ENCODE results near the gene ELOVL6.
"Not testable (repeated sequence)": the region's sequence is repeated elsewhere in the genome, so short reads cannot be mapped to it uniquely, and the experiment has no call there.

The ELOVL6 gene

DNA sequence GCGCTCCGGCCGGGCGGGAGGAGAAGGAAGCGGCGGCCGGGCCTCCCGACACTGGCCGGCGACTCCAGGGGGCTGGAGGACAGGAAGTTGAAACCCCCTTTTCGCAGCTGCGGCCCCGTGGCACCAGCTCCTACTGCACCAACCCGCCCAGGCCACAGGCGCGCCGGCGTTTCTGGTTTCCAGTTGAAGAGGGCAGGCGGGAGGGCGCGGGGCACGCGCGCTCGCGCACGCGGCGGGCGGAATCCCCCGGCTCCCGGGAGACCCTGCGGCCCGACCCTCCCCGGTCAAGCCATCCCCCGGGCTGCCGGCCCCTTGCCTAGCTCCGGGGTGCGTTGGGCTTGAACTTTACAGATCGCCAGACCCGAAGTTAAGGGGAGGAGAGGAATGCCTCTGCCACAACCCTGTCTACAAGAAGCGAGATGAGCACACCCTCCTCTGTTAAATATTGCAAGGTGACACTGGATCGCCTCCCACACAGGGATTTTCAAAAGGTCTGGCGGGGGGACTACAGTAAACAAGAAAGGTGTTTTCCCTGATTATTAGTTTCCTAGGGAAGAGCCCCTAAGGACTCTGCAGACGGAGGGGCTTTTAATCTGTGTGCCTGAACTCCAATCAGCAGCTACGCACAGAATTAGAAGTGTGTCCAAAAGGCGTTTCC, 1.4 kb downstream of the ELOVL6 start:
- DNase-seq (ENCODE audit: low read depth) = no peak

DNA sequence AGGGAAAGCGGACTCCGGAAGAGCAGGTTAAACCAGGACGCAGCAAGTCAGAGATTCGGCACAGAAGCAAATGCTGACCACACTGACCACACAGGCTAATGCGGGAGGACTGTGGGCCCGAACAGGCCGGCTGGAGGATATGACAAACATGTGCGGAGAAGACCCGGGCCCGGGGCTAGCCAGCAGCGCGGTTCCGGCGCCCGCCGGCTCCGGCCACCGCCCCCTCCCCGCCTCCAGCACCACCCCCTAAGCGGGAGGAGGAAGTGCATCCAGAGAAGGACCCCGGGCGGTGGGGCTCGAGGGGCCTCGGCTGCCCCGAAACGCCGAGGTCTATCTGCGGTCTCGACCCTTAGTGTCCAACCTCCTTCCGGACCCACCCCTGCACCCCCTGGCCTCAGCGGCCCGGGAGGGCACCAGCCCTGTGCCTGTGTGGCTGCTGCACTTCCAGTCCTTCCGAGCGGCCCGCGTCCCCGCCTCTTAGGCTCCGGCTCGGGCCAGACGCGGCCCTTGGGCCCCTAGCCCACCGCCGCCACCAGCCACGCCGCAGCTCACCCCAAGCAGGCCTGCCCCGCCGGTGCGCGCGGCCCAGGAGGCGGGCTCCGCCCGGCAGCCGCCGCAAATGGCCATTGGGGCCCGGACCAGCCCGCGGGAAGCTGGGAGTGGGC, 2.1 kb downstream of the ELOVL6 start:
- no peak for DNase-seq (ENCODE audit: low read depth)

DNA sequence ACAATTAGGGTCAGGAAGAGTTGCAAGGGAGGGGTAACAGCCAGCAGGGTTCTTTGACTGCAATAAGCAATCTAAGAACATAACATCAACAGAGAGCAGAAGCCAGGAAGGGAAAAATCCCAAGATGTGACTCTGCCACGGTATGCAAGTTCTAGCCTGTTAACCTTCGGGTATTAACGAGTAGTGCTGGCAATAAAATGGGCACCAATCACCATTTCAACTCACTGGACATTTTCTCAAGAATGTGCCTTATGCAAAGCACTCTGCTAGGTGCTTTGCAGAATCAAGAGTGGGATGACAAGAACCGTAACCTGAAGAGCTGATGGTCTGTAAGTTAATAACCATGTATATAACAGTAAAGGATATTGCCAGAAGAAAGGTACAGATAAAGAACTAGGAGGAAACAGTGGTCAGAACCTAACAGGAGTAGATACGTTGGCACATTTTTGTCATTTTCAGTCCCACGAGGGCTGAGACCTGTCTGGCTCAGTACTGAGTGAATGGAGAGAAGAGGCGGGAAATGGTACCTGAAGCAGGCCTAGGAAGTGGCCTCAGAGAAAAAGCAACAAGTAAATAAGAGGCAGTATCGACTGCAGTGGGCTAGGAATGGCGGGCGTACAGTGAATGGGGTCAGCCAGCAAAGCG, 2.7 kb downstream of the ELOVL6 start:
- DNase-seq (ENCODE audit: low read depth) = no peak

DNA sequence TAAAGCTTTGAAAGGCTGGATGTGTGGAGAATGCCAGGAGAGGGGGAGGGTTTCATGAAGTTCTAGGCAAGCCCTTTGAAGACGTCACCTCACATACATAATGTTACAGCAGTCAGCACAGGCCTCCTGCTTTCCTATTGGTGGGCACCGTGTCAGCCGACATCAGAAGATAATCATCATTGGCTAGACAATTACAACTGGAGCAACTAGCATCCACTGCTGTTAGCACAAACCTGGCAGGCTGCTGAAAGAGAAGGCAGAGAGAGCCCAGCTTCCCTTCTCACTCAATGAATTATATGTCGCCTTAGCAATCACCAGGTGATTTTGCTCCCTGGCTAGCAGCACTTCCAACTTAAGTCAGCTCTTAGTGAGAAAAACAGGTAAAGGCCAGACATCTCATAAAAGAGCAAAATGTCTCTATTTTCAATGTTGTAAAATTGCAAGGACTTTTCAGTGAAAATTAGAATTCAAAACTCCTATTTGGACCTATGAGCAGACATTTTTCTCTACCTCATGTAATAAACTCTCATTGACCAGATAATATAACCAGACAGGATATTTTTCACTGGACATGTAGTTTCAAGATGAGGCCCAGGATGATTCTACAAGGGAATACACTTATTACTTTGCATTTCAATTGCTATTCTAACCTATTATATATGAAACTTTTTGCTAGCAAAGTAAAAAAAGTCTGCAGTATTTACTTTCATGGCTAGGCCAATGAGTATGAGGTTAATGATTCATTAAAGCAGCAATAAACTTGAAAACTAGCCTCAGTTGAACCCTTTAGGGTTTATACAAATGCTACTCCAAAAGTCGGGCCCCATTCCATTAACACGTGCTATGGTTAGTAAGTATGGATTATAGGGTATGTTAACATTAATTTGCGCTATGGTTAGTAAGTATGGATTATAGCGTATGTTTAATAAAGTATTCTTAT, 4.3 kb downstream of the ELOVL6 start:
- DNase-seq (ENCODE audit: low read depth) = no peak

DNA sequence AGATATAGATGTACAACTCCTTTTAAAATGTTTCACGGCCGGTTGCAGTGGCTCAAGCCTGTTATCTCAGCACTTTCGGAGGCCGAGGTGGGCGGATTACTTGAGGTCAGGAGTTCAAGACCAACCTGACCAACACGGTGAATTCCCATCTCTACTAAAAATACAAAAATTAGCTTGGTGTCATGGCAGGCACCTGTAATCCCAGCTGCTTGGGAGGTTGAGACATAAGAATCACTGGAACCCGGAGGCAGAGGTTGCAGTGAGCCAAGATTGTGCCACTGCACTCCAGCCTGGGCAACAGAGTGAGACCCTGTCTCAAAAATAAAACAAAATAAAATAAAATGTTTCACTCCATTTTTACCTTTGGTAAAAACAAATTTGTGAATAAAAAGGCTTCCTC, 5.1 kb downstream of the ELOVL6 start:
- not testable (repeated sequence) for DNase-seq (ENCODE audit: low read depth)

DNA sequence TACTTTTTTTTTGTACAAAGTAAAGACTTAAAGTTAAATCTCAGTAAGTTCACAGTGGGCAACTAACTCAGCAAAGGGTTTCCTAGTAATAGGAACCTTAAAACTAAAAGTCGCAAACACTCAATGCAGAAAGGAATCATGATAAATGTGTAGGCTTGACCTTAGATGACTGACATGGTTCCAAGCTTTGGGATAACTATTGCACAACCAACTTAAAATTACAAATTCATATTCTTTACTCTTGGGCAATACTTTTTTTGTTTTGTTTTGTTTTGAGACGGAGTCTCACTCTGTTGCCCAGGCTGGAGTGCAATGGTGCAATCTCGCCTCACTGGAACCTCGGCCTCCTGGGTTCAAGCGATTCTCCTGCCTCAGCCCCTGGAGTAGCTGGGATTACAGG, 8.2 kb downstream of the ELOVL6 start:
- DNase-seq (ENCODE audit: low read depth) = no peak

DNA sequence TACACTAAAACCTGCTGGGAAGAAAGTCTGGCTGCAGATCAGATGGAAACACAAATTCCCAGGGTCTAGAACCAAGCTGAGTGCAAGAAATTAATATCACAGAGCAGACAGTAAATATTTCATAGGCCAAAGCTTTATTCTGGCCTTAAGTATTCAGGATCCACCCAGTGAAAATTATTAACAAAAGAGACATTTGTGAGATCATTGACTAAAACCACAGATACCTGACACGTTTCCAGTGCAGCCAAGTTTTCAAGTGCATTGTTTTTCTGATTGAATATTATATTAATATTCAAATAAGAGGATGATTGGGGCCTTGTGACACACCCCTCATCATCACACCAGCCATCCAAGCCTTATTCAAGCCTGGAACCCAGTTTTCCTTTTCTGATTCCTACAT, 10.3 kb downstream of the ELOVL6 start:
- DNase-seq (ENCODE audit: low read depth) = no peak

DNA sequence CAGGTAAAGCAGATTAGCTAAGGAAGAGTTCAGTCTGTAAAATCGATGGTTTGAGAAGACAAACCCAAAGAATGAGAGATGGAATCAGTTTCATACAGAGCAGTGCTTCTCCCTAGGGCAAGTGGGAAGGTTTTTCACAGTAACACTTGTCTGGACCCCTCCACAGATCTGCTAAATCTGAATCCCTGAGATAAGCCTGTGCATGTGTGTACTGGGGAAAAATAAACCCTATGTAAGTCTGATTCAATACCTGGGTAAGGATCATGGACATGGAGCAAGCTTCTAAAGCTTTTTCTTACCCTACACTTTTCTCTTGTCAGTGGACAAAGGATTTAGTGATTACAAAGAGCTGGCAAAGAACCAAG, 13.6 kb downstream of the ELOVL6 start:
- no peak for DNase-seq (ENCODE audit: low read depth)

DNA sequence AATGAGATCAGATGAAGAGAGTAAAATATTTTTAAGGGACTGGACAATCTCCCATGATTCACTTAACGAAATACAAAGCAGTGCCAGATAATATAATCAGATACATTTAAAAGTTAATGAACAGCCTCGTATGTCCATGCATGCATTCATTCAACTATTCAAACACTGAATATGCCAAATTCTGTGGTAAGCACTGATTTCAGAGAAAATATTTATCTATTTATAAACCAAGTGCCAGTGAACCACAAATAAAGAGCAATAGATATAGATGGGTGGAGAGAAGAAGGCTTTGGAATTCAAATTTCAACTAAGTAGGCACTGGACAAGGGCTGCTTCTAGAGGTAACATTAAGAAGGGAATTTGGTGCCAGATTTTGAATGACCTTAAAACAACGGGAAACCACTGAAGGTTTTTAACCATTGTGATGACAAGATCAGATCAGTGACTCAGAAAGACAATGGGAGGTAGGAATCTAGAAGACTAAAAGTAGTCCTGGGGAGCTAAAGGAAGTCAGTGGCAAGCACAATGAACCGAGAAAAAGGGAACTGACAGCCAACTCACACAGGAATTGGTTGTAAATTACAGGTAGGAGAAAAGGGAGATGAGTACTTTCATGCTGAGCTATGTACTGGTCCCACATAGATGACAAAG, 14.2 kb downstream of the ELOVL6 start:
- DNase-seq (ENCODE audit: low read depth) = no peak

DNA sequence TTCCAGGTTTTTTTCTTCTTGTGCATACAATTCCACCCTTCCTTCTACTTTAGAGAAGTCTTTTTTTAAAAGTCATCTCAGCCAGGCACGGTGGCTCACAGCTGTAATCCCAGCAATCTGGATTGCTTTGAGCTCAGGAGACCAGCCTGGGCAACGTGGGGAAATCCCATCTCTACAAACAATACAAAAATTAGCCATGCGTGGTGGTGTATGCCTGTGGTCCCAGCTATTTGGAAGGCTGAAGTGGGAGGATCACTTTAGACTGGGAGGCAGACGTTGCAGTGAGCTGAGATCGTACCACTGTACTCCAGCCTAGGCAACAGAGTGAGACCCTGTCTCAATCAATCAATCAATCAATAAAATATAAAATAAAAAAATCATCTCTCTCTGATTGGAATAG, 14.8 kb downstream of the ELOVL6 start:
- DNase-seq (ENCODE audit: low read depth) = no peak

DNA sequence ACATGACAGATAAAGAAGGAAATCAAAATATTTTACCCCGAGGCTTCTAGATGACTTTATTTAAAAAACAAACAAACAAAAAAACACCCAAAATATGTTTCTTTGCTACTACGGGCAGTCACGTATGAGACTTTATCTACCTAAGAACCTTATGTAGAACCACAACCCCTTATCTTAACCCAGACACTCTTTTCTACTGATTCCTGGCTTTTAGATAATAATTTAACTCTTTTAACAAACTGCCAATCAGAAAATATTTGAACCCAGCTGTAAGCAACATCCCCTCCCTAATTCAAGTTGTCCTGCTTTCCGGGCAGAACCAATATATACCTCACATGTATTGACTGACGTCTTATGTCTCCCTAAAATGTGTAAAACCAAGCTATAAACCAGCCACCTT, 15.4 kb downstream of the ELOVL6 start:
- DNase-seq (ENCODE audit: low read depth) = no peak

DNA sequence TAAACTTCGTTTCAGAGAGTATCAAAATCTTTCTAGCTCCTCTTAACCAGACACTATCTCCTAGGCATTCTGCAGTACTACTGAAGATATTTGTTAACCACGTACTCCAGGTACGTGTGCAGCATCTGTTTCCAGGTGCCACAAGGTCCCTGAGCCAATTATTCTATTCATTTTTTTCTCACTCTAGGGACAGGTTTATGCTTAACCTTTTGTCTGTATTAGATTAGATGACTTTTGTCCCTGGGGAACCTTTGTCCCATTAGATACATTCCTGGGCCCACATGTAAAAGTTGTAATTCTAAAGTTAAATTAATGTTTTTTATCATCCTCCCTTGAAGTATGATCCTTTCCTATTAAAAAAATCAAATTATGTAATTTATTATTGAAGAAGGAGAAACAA, 16.5 kb downstream of the ELOVL6 start:
- no peak for DNase-seq (ENCODE audit: low read depth)

DNA sequence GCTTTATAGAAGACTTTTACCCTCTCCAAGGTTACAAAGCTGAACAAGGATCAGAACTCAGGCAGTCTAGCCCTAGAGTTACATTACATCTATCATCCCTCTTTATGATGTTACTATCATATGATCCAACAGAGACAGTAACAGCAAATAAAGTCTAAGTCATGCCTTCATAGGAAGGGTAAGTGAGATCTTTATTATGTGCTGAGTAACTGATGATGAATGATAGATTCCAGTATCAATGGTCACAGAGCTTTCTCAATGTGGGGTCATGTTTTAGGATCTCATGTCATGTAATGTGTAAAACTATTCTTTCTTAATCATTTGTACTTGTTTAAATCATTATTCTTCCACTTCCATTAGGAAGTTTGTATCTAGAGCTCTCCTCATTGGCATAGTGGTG, 22.8 kb downstream of the ELOVL6 start:
- DNase-seq (ENCODE audit: low read depth) = no peak

DNA sequence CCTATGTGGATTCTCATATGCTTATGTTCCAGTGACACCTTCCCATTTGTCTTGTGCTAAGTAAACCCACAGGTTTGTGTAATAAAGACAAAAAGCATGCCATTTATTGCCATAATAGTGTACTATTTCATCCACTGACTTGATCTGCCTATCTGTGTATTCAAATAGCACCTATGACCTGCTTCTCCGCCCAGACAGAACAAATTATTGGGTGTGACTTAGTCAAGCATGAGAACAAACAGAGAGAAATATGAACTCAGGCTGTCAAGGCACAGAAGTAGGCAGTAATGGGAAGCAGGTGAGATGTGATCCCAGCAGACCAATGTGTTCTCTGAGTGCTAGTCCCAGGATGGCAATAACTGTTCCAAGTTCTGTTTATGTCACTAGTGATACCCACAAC, 25.4 kb downstream of the ELOVL6 start:
- no peak for DNase-seq (ENCODE audit: low read depth)

DNA sequence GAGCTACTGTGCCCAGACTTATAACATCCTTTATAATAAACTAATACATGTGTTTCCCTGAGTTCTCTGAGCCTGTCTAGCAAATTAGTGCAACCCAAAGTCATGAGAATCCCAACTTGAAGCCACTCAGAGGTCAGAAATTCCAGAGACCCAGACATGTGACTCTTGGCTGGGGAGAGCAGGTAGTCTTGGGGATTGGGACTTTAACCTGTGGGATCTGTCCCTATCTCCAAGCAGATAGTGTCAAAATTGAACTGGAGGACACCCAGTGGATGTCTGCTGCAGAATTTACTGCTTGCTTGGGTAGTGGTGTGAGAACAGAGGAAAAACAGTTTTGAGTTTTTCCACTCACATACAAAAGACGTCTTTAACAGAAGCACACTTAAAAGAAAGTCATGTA, 26.4 kb downstream of the ELOVL6 start:
- no peak for DNase-seq (ENCODE audit: low read depth)

DNA sequence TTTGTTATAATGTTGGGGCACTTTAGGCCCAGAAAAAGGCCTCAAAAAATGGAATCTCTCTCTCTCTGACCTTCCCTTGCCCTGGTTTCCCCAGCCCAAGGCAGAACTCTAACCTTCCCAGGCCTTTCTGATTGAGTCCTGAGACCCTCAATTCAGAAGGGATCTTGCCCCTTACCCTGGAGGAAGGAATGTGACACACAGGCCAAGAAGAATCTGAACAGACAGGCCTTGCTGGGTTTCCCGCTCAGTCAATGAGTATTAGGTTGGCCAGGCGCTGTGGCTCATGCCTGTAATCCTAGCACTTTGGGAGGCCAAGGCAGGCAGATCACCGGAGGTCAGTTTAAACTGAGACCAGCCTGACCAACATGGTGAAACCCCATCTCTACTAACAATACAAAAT, 27.6 kb downstream of the ELOVL6 start:
- DNase-seq (ENCODE audit: low read depth) = no peak

DNA sequence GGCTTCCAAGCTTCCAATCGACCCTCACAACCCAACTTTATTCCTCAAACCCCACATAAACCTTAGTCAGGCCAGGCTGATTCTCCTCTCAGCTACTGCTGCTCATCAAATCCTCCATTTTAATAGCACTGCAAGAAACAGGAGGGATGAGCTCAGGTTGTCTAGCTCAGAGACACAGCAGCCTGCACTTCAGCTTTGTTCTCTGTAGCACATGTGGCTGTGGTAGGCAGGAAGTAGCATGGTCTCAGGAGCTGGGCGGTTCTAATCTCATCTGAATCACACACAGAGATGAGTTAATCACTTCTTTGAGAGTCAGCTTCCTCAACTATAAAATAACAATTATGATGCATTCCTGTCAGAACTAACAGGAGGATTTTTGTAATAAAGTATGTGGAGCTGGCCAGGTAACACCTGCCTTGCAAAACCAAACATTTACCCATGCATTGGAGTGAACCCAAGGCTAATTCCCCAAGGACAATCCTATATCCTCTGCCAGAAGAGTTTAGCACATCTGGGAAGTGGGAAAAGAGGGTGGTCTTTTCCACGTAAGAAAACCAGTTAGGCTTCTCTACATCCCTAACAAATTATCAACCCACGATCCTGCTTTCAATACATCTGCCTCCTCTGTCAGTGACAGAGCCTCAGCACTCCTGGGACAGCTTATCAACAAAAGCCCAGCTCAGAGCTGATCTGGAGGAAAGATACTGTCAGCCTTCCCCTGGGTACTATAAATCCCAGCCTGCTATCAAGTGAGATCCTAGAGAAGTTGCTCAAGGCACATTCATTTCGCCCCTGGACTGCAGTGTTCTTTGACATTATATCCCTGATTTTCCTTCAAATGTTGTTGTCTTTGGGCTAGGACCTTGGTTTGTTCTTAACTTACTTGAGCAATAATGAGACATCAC, 32.8 kb downstream of the ELOVL6 start:
- DNase-seq (ENCODE audit: low read depth) = peak; percentile 28

DNA sequence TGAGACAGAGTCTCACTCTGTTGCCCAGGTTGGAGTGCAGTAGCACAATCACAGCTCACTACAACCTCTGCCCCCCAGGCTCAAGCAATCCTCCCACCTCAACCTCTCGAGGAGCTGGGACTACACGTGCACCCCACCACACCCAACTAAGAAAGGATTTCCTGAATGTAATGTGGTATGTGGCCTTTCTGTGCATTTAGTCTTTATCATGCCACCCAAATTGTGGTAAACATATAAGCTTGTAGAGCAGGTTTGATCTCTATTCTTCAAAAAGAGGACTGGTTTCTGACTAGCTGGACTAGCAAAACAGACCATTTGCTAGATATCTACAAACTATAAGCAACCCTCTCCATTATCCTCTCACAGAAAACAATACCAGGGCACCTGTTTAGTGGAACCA, 33.6 kb downstream of the ELOVL6 start:
- no peak for DNase-seq (ENCODE audit: low read depth)

DNA sequence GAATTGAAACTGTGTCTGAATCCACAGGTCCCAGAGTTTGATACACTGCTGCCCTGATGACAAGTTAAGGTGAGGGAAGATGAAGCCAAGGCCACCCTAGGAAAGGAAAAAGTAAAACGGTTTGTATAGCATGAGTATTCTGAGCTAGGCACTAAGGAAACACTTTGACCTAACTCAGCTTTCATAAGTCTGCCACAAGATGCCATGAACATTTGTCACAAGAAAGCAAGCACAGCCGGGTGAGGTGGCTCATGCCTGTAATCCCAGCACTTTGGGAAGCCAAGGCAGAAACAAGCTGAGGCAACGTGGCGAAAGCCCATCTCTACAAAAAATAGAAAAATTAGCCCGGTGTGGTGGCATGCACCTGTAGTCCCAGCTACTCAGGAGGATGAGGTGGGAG, 34.2 kb downstream of the ELOVL6 start:
- no peak for DNase-seq (ENCODE audit: low read depth)

DNA sequence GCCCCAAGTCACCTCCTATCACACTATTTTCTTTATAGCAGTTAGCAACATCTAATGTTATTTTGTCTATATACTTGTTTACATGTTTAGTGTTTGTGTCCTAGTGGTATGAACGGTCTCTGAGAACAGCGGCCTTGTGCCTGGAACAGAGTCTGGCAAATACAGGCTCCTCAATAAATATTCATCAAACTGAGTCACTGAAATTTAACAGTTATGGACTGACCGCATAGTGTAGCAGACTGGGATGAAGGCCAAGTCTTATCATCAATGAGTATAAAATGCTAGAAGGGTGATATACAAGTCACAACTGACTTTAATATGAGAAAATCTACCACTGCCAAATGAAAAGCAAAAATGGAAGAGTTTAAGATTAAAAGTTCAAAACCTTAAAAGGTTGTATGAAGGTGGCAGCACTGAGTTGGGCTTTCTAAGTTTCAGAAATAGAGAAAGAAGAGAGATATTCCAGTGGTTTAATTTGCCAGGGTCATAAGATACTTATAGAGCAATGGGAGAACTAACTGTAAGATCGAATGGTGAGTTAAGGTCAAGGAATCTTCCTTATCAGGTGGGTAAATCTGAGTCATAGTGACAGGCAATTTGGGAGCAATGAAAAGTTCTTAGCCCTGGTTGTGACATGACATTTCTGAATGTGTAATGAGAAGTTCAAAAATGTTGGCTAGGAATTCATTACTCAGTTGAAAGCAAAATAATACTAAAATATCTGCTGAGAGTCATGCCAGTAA, 34.9 kb downstream of the ELOVL6 start:
- no peak for DNase-seq (ENCODE audit: low read depth)

Data from stimulated activated CD8-positive, alpha-beta memory T cell treated with anti-CD3 and anti-CD28 coated beads, Interleukin-7, amount 100 ng/mL, for 24 hours (primary cell).